ENCODE data around the gene SYNGR2.
A peak's percentile ranks its signal among the peaks of the same experiment; 100 is the strongest.

The SYNGR2 gene

DNA sequence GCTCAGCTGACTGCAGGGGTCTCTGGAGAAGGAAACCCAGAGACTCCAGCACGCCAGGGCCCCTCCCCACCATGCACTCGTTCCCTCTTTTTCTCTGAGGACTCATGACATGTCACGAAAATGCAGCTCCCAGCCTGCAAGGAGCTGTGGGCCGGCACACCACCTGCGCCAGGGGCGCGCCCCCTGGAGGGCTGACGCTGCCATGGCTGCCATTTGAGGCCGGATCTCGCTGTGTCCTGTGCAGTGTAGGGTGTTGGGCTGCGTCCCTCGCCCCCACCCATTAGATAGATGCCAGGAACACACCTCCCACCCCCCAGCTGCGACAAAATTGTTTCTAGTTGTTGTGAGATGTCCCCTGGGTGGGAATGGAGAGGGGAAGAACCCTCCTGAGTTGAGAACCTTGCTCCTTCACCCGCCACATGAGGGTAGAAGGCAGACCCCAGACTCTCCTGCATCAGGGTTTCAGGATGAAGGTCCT, 8.2 kb downstream of the SYNGR2 start:
- no peak overlapping the region for H3K4me3 ChIP-seq (ENCODE audit: low read depth, low read length)
- peak; percentile 60 for TF ChIP-seq MYC (IDR thresholded peaks at IDR 0.05; ENCODE audit: low read depth, low read length)
- TF ChIP-seq, protein P1, sequence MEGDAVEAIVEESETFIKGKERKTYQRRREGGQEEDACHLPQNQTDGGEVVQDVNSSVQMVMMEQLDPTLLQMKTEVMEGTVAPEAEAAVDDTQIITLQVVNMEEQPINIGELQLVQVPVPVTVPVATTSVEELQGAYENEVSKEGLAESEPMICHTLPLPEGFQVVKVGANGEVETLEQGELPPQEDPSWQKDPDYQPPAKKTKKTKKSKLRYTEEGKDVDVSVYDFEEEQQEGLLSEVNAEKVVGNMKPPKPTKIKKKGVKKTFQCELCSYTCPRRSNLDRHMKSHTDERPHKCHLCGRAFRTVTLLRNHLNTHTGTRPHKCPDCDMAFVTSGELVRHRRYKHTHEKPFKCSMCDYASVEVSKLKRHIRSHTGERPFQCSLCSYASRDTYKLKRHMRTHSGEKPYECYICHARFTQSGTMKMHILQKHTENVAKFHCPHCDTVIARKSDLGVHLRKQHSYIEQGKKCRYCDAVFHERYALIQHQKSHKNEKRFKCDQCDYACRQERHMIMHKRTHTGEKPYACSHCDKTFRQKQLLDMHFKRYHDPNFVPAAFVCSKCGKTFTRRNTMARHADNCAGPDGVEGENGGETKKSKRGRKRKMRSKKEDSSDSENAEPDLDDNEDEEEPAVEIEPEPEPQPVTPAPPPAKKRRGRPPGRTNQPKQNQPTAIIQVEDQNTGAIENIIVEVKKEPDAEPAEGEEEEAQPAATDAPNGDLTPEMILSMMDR (IDR thresholded peaks at IDR 0.05; ENCODE audit: low read depth, low read length), result peak; percentile 93
- TF ChIP-seq, protein P2, sequence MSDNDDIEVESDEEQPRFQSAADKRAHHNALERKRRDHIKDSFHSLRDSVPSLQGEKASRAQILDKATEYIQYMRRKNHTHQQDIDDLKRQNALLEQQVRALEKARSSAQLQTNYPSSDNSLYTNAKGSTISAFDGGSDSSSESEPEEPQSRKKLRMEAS (IDR thresholded peaks at IDR 0.05; ENCODE audit: low read depth, low read length), result peak; percentile 78
- TF ChIP-seq POLR2A (IDR thresholded peaks at IDR 0.05; ENCODE audit: extremely low read depth, insufficient read length), result no peak
- DNase-seq (ENCODE audit: low read depth), result peak; percentile 77

DNA sequence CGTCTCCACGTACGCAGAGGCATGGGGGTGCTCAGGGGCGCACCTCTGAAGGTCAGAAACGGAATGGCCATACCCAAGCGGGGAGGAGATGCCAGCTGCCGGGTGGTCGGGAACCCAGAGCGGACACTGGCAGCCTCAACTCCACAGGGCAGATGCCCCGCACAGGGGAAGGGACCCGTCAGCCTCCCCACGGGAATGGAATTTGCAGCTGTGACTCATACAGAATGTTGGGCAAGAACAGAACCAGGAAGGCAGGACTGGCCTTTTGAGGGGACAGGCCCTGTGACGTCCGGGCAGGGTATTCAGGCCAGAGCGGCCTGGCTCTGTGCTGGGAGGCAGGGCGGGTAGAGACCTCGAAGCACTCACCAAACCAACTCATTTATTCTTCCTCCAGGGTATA, 11.0 kb downstream of the SYNGR2 start:
- H3K4me3 ChIP-seq (ENCODE audit: low read depth, low read length), result no peak overlapping the region
- TF ChIP-seq POLR2A (IDR thresholded peaks at IDR 0.05; ENCODE audit: extremely low read depth, insufficient read length) (no peak), MYC (IDR thresholded peaks at IDR 0.05; ENCODE audit: low read depth, low read length) (no peak)
- TF ChIP-seq, protein P2 (IDR thresholded peaks at IDR 0.05; ENCODE audit: low read depth, low read length), result no peak
- TF ChIP-seq, protein P1 (IDR thresholded peaks at IDR 0.05; ENCODE audit: low read depth, low read length), result no peak
- DNase-seq (ENCODE audit: low read depth), result peak; percentile 42

DNA sequence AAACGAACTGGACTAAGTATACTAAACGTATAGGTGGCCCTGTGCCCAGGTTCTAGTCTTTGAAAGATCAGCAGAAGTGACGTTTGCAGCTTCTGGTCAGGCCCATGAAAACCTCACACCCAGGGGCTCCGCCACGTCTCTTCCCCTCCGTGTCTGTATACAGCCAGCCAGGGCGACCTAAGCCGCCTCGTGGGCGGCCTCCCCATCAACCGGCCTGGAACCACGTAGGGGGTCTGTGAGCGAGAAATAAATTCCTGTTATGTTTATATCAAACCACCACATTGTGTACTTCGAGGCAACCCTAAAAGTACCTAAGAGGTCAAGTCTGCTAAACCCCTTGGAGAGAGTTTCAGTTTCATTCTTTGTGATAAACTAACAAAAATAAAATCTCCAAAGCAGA, 11.7 kb downstream of the SYNGR2 start:
- DNase-seq (ENCODE audit: low read depth), result no peak
- H3K4me3 ChIP-seq (ENCODE audit: low read depth, low read length), result no peak overlapping the region
- TF ChIP-seq, protein P1 (IDR thresholded peaks at IDR 0.05; ENCODE audit: low read depth, low read length), result no peak
- TF ChIP-seq POLR2A (IDR thresholded peaks at IDR 0.05; ENCODE audit: extremely low read depth, insufficient read length), result no peak
- TF ChIP-seq, protein P2 (IDR thresholded peaks at IDR 0.05; ENCODE audit: low read depth, low read length), result no peak

DNA sequence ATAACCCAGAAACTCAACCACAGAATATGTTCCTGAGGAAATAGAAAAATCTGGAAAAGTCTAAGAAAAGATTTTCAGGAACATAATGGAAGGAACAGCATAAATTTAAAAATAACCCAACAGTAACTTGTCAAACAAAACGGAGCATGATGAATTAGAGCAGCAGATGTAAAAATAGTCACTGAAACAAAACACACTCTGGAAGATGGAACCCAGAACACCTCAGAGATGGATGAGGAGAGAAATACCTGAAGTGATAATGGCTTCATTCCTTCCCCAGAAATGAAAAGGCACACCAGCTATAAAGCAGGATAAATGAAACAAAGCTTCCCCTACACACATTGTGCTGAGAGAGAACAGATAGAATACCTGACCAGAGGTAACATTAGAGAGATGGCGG, 12.1 kb downstream of the SYNGR2 start:
- H3K4me3 ChIP-seq (ENCODE audit: low read depth, low read length), result no peak overlapping the region
- DNase-seq (ENCODE audit: low read depth), result no peak
- TF ChIP-seq, protein P2 (IDR thresholded peaks at IDR 0.05; ENCODE audit: low read depth, low read length), result no peak
- no peak for TF ChIP-seq MYC (IDR thresholded peaks at IDR 0.05; ENCODE audit: low read depth, low read length)
- TF ChIP-seq POLR2A (IDR thresholded peaks at IDR 0.05; ENCODE audit: extremely low read depth, insufficient read length), result no peak
- TF ChIP-seq, protein P1 (IDR thresholded peaks at IDR 0.05; ENCODE audit: low read depth, low read length), result no peak

DNA sequence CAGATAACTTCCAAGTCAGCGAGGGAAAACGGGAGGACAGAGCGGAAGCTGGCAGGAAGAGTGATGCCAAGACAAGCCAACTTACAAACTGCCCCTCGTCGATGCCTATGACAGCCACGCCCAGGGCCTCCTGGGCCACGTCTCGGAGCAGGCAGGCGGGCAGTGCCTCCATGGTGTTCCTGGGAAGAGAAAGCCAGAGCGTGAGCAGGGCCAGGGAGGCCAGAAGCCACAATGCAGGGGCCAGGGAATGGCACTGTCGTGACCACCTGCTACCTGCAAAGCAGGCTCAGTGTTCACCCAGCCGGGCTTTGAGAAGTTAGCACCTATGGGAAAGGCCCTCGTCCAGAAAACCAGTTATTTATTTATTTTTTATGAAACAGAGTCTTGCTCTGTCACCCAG, 14.1 kb downstream of the SYNGR2 start:
- H3K4me3 ChIP-seq (ENCODE audit: low read depth, low read length), result no peak overlapping the region
- no peak for DNase-seq (ENCODE audit: low read depth)
- no peak for TF ChIP-seq POLR2A (IDR thresholded peaks at IDR 0.05; ENCODE audit: extremely low read depth, insufficient read length)

DNA sequence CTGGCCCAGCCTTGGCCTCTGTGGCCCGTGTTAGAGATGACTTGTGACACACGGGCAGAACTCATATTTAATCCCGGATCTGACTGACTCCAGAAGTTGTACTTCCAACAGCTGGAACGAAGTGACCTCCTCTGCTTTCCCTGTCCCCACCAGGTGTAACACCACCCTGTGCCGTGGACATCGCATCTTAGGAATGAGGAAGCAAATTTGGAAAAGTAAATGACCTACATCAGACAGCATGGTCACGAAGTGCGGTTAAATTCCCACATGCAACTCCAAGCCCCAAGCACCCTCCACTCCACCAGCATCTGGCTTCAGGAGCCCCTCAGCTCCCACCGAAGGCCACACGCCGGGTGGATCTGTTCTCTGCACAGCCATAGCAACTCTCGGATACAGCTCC, 15.5 kb downstream of the SYNGR2 start:
- no peak for DNase-seq (ENCODE audit: low read depth)
- no peak overlapping the region for H3K4me3 ChIP-seq (ENCODE audit: low read depth, low read length)
- TF ChIP-seq, protein P1 (IDR thresholded peaks at IDR 0.05; ENCODE audit: low read depth, low read length), result no peak
- TF ChIP-seq MYC (IDR thresholded peaks at IDR 0.05; ENCODE audit: low read depth, low read length) (no peak), POLR2A (IDR thresholded peaks at IDR 0.05; ENCODE audit: extremely low read depth, insufficient read length) (no peak)
- TF ChIP-seq, protein P2 (IDR thresholded peaks at IDR 0.05; ENCODE audit: low read depth, low read length), result no peak

Data from NB4 (cell line).